ENCODE measurements around the gene DGKH.

The DGKH gene, protein sequence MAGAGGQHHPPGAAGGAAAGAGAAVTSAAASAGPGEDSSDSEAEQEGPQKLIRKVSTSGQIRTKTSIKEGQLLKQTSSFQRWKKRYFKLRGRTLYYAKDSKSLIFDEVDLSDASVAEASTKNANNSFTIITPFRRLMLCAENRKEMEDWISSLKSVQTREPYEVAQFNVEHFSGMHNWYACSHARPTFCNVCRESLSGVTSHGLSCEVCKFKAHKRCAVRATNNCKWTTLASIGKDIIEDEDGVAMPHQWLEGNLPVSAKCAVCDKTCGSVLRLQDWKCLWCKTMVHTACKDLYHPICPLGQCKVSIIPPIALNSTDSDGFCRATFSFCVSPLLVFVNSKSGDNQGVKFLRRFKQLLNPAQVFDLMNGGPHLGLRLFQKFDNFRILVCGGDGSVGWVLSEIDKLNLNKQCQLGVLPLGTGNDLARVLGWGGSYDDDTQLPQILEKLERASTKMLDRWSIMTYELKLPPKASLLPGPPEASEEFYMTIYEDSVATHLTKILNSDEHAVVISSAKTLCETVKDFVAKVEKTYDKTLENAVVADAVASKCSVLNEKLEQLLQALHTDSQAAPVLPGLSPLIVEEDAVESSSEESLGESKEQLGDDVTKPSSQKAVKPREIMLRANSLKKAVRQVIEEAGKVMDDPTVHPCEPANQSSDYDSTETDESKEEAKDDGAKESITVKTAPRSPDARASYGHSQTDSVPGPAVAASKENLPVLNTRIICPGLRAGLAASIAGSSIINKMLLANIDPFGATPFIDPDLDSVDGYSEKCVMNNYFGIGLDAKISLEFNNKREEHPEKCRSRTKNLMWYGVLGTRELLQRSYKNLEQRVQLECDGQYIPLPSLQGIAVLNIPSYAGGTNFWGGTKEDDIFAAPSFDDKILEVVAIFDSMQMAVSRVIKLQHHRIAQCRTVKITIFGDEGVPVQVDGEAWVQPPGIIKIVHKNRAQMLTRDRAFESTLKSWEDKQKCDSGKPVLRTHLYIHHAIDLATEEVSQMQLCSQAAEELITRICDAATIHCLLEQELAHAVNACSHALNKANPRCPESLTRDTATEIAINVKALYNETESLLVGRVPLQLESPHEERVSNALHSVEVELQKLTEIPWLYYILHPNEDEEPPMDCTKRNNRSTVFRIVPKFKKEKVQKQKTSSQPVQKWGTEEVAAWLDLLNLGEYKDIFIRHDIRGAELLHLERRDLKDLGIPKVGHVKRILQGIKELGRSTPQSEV

DNA sequence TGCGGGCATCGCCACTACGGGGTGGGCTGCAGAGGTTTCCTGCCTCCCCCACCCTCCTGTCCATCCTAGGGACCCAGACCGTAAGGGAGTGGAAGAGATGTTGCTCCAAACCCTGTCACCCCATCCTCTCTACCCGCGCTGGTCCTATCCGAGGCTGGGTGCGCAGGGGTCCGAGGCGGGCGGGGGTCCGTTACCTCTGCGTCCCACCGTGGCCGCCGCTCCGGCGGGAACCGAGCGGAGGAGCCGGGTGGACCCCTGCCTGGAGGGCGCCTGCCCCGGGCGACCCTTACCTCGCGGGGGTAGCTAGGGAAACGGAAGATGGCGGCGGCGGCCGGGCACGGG is at the start of gene DGKH:
TSS of gene DGKH (plus strand) at position 307 of the 342 bp plus-strand sequence. CDS start 126 bp downstream, outside the sequence.
- FAIRE-seq = no peak

DNA sequence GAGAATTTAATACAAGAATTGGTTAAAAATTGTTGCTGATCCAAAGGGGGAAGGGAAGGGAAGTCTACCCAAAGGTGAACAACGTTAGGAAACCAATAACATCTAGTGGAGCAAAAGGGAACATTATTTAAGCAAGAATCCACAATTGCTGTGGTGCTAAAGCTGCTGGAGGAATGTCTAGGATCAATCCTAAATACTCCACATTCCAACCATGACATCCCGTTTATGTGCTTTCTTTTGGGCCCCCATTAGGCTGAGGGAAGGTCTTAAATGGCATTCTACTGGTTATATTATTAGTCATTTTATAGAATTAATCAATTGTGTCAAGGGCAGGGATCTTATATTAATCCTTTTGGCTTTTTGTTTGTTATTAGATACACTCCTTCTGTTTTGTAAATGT is 47.6 kb upstream of the DGKH start:
- FAIRE-seq = no peak

DNA sequence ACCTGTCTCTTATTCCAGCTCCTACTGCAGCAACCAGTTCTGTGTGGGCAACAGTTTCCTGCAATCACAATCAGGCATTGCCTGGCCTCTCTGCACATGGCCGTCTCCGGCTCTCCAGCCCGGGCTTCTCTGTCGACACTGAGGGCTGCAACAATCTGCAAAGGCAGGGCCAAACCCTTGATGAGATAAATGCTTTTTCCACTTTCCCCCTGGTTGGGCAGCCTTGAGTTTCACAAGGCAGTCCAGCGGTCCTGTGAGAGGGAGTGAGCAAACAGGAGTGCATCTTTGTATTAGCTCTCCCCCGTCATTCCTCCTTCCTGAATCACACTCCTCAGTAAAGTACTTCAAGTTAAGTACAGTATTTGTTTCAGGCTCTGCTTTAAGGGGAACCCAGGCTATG is 46.9 kb upstream of the DGKH start:
- no peak for FAIRE-seq

DNA sequence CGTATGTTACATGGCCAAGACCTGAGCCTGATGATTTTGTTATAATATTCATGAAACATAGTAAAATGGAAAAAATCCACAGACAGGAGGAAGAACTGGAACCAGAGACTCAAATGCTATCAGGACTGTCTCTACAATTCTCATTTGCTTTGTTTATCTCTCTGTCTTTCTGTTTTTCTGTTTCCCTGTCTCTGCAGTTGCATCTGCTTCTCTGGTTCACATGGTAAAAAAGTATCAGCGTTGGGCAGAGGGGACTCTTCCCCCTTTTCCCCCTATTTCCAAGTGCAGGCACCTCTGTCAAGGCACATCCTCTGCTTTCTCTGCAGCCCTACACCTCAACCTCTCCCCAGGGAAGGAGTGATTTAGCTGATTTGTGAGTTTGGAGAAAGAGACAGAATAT is 46.4 kb upstream of the DGKH start:
- FAIRE-seq = no peak

DNA sequence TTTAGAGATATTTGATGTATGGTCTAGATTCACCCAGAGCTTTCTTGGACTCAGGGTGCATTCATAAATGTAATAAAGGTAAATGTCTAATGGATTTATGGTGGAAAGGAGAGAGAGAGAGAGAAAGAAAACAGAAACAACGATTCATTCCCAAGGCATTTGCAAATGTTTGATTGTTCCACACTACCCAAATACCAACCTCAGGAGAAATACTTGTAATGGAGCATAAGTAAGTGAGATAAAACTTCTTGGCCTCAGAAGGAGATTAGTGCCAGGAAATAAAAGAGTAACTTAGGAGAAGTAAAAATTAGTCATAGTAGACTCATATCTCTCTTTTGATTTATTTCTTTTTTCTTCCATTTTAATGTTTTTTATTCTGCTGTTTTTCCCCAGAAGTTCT is 40.6 kb upstream of the DGKH start:
- no peak for FAIRE-seq

DNA sequence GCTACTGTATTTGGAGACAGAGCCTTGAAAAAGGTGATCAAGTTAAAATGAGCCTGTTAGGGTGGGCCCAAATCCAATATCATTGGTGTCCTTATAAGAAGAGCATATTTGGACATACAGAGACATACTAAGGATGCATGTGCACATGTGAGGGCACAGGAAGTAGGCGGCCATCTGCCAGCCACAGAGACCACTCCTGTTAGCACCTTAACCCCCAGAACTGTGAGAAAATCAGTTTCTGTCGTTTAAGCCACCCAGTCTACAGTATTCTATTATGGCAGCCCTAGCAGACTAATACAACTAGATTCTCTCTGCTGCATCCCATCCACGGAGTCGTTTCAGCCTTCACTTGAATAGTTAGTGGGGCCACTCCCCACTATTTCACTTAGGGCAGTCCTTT is 39.4 kb upstream of the DGKH start:
- no peak for FAIRE-seq

DNA sequence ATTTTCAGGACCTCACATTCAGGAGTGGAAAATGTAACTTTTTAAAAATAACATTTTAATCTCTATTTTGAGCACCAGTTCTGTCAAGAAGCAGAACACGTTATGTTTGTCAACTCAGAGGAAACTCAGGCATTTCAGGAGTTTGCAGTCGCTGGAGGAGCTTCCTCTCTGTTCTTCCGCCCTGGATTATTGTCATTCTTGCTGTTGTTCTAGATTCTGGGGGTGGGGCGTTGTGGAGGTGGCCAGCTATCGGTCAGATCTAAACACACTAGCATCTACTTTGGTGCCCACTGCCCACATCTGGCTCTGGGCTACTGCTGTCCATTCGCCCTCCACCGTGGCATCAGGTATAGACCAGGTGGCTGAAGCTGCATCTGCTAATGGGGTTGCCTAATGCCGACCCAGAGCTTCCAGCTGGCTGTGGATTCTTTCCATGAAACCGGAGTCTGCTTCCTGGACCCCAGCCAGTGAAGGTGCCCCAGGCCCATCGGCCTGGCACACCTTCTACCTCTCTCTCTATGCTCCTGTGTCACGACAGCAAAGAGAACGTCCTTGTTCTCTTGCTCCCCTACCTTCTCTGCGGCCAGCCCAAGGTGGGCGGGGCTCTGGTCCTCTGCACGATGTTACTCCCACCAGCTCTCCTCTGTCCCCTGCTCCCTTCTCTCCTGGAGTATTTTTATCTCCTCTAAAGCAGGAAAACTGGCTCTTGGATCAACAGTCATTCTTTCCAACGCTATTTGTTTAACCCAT is 36.7 kb upstream of the DGKH start:
- FAIRE-seq = no peak

DNA sequence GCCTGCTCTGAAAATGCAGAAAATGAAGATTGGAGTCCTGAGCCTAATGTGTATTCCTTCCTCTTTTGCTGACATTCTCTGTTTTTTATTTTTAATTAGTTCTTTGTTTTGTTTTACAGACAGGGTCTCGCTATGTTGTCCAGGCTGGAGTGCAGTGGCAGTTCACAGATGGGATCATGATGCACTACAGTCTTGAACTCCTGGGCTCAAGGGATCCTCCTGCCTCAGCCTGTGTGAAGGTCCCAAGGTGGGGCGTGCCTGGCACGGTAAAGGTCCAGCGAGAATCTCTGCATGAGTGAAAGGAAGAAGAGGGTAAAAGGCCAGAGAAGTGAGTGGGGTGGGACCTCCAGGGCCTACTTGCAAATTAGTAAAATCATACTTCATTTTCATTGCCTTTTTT is 34.3 kb upstream of the DGKH start:
- FAIRE-seq = no peak

DNA sequence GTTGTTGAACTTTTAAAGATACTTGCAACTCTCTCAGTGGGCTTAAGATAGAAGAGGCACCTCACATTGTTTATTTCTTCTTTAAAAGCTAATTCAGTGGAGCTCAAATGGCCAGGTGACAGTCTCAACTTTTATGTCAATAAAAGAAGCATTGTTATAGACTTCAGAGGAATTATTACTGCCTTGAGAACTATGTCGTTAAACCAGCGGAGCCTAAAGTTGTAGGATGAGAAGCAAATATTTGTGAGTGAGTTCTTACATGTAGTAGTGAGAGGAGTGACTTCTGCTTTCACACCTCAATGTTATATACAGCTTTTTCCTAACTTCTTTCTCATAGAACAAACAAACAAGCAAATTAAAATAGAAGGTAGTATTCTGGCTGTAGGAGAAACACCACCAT is 31.2 kb upstream of the DGKH start:
- no peak for FAIRE-seq

DNA sequence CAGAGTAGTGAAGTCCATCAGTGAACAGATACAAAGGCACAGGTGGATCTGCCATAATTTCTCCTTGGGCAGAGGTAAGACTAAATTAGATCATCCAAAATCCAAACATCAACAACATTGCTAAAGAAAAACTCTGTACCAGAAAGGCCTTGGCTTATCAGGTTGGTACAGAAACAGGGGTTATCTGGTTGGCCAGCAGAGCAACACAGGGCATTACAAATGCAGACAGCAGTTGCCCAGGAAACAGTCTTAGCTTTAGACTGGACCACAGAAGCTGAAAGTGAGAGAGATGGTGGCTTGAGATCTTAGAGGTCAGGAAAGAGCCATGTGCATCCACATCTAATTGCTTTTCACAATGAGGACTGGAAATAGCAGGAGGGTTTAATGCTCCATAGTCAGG is 26.6 kb upstream of the DGKH start:
- no peak for FAIRE-seq

DNA sequence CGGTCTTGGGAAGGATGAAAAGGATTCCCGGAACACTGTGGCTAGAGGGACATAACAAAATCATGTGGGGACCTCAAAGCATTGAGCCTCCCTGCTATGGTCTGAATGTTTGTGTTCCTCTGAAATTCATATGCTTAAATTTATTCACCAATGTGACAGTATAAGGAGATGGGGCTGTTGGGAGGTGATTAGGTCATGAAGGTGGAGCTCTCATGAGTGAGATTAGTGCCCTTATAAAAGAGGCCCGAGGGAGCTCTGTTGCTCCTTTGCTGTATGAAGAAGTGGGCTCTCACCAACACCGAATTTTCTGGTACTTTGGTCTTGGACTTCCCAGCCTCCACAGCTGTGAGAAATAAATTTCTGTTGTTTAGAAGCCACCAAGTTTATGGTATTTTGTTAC is 26.1 kb upstream of the DGKH start:
- no peak for FAIRE-seq

DNA sequence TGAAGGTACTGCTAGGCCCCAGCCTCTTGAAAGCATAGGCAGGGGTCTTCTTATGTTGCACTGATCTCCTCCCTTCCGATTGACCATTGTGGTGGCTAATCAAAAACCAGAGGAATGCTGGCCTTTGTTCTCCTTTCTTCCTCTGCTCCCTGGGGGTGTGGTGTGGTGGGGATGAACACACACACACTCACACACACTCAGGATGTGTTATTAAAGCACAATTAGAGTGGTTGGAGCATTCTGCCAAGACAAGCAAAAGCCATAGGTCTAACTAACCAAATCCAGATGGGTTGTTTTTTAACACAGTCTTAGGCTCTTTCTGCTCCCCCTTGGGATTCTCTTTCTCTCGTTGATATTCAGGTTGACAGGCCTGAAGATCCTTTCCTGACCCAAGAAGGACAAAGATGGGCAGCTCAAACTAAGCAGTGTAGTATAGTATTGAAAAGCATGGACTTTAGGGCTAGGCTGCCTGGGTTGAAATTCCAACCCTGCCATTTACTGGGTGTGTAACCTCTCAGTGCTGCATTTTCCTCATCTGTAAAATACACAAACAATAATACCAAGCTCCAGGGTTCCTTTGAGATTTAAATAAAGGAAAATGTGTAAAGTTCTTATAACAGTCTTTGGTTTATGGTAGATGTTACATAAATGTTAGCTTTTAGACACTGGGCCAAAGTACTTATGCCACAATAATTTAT is 25.5 kb upstream of the DGKH start:
- no peak for FAIRE-seq

DNA sequence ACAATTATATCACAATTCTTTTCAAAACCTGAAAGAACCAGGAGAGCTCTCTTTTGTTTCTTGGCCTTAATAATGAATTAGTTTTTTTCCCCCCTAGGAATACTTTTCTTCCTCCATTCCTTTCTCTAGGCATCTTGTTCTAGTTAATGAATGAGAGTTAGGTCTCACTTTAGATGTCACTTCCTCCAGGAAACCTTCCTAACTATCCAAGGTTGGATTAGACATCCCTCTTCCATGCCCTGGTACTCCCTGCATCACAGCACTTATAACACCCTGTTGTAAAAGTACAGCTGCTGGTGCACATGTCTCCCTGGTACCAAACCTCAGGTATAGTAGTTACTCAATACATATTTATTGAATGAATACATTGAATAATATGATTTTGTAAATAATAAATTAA is 21.2 kb upstream of the DGKH start:
- no peak for FAIRE-seq

DNA sequence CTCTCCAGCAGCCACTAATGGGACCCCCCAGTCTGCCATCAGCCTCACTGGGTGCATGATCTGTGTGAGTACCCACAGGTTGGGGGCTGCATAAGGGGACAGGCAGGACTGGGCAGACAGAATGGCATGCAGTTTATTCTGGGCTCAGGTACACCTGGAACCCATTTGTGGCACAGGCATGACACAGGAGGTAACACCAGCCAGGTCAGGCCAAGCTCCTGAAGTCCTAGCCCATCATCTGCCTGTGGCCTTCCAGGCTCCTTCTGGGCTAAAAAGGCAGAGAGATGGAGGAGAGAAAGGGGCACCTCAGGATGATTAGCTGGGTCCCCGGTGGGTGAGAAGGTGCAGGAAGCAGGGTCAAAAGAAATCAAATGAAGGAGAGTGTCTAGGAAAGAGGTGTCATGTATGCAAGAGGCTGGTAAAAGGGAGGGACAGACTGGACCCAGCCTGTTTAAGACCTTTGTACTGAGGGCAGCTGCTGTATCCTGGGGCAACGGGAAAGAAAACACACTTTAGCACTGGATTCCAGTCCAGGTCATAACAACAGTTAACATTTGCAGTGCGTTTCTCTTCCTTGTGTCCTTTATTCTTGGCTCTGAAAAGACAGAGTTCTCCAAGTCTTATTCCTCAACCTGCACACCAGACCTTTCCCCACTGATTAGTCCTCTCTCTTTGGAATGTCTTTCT is 20.2 kb upstream of the DGKH start:
- FAIRE-seq = no peak

DNA sequence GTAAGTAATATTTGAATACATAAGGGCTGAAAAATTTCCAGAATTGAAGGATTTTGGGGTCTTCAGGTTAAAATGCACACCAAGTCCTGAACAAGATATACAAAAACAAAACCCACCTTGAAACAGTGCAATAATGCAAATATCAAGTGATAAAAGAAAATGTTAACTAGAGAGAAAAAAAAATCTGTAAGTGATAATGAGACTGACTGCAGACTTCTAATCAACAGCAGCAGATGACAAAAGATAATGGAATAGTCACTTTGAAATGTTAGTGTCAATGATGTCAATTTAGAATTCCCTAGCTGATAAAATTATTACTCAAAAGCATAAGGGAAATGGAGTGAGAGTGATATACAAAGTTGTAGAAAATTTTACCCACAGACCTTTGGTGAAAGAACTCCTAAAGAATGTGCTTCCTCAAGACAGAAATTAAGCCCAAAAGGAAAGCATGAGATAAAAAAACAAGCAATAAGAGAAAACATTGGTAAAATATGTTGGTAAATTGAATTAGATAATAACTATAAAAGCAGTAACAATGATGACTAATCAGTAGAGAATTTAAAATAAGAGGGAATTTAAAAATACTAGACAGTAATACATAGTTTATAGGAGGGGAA is 12.4 kb upstream of the DGKH start:
- peak; percentile 61 for FAIRE-seq

DNA sequence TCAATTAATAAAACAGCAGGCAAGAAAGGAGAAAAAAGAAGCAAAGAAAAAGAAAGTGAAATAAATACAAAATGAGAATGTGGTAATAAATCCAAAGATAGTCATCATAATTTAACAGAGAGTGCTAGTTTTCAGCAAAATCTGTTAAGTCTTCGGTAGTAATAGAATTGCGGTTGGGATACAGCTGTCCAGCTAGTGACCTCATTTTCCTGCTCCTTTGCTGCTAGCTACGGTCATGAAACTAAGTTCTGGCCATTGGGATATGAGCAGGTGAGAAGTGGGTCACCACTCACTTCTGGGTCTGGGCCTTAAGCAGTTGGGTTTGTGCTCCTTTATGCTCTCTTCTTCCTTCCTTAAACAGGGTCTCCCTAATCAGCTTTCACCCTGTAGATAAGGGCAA is 11.7 kb upstream of the DGKH start:
- no peak for FAIRE-seq

DNA sequence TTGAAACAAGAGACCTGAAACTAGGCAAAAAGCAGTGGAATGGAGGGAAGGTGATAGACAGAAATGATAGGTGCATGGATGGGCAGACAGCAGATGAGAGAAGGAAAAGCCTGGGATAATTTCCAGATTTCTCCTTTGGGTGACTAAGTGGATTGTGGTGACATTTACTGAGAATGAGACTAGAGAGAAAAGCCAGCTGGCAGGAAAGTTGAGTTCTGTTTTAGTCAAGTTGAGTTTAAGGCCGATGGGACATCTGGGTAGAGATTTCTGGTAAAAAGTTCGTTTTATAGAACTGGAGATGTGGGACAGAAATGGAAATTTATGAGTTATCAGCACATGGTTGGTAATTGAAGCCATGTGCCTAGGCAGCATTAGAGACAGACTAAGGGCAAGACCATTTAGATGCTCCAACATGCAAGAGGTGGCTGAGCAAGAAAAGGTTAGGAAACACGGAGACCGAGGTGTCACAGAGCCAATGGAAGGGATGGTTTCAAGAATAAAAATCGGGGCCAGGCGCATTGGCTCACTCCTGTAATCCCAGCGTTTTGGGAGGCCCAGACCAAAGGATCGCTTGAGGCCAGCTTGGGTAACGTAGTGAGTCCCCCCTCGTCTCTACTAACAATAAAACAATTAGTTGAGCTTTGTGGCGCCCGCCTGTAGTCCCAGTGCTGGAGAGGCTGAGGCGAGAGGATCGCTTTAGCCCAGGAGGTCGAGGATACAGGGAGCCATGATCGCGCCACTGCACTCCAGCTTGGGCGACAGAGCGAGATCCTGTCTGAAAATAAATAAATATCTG is 9.6 kb upstream of the DGKH start:
- no peak for FAIRE-seq

DNA sequence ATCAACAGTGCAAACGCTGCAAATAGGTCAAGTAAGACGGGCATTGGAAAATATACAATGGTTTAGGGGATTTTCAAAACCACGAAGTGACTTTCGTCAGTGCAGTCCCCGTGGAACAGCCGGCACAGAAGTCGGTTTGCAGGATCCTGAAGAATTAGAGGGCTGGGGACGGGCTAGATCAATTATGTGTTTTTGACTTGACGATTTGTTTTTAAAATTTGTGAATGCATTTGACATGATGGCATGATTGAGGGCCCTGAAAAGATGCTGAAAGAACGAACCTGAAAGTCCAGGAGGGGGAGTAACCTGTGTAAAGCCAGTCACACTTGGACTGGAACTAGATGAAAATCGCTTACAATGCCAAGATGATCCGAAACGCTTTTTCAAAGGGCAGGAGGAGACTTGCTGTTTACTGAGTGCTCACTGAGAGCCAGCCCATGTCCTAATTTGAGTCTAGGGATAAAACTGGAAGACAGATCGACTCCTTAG is 8.9 kb upstream of the DGKH start:
- no peak for FAIRE-seq

DNA sequence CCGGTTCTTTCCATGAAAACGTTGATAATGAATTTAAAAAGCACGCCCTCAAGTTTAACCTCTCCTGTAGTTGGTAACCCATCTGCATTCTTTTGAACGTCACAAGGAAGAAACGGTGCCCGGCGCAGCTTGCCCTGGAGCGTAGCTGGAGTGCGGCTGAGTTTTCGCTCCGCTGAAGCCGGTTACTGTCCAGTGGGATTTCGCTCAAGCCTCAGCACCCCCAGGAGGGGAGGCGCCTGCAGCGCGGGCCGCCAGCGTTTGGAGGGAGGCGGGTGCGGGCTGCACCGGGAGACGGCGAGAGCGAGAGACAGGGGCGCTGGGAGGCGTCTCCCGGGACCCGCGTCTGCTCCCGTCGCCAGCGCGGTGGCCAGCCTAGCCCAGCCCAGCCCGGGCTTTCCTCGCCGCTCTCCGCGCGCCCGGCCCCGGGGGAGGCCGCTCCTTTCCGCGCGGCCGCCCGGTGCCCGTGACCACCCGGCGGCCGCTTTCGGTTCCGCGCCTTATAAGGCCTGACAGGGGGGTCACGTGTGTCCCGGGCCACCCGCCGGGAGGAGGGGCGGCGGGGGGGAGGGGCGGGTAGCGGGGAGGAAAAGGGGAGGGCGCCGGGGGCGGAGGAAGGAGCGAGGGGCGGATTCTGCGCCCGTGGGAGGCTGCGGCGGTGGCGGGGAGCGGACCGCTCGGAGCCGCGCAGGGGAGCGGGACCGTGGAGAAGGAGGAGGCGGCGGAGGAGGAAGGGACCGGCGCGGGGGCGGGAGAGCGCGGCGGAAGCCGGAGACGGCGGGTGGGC is 8.3 kb upstream of the DGKH start:
- FAIRE-seq = no peak
